GM19043 (cell line): ENCODE data around the gene MAU2.
A peak's percentile ranks its signal among the peaks of the same experiment; 100 is the strongest.
"Not testable (repeated sequence)": the region's sequence is repeated elsewhere in the genome, so short reads cannot be mapped to it uniquely, and the experiment has no call there.

Experiments used
- ATAC-seq: cut with Tn5 transposase; IDR thresholded peaks from one replicate; pipeline ENCODE4 v1.9.1; 2021; ENCODE audit warnings: low read depth; ENCODE audit not compliant: unreplicated experiment

The MAU2 gene

GRCh38 chr19:19343762-19344161, 23.1 kb downstream of the MAU2 start:
- ATAC-seq: no peak

DNA sequence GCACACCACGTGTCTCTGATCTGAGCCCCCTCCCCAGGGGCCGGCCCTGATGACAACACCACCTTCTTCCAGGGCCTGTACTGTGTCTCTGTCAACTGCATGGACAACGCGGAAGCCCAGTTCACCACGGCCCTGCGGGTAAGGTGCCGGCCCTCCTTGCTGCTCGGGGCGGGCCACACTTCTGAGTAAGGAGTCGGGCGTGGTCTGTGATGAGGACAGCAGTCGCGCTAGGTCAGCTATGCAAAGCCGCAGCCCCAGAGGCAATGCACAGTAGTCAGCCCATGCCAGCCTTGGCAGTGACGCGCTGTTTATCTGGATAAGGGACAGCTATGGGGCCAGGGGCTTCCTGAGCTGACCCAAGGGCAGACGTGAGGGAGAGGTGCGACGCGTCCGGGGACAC, 24.6 kb downstream of the MAU2 start:
- ATAC-seq: no peak

- ATAC-seq: no peak
These were observed 25.3 kb downstream of the MAU2 start for GRCh38 chr19:19345970-19346369.

DNA sequence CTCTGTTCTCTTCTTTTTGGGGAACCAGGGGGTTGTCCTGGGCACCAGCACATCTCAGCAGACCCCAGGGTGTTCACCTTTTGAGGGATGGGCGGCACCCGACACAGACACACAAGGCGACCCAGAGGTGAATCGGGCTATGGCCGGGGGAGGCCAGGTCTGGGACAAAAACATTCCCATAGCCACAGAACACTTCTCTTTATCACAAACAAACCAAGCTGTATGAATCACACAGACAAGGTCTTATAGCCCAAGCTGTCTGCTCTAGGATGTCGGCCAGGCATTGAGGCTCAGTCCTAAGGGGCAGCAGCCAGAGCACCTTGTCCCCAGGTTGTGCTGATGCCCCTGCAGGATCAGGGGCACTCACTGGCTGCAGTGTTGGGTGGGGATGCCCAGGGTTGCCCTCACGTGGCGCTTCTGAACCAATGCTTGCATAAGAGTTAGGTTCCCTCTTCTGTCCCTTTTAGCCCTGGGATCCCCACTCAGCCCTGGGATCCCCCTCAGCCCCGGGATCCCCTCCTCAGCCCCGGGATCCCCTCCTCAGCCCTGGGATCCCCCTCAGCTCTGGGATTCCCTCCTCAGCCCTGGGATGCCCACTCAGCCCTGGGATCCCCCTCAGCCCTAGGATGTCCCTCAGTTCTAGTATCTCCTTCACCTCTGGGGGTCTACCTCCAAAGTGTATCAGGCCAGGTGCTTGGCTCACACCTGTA, 26.9 kb downstream of the MAU2 start:
- ATAC-seq: no peak

DNA sequence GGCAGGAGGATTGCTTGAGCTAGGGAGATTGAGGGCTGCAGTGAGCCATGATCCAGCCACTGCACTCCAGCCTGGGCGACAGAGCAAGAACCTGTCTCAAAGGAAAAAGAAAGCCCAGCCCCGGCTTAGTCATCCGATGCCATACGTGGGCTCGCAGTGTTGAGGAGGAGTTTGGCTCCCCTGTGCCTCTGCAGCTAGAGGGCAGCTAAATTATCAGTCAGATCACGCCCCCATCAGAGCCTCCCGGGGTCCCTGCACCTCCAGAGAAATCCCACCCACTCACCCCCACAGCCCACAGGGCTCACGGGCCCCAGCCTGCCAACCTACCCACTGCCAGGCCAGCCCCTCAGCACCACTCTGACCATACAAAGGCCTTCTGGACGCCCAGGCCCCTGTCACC, 27.6 kb downstream of the MAU2 start:
- ATAC-seq: no peak

GRCh38 chr19:19349365-19349764, 28.7 kb downstream of the MAU2 start:
- ATAC-seq: no peak

DNA sequence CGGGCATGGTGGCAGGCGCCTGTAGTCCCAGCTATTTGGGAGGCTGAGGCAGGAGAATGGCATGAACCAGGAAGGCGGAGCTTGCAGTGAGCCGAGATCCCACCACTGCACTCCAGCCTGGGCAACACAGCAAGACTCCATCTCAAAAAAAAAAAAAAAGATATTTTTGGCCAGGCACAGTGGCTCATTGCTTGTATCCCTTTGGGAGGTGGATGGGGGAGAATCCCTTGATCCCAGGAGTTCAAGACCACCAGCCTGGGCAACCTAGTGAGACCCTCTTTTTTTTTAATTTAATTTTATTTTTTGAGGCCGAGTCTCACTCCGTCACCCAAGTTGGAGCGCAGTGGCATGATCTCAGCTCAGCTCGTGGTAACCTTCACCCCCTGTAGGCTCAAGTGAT, 30.1 kb downstream of the MAU2 start:
- ATAC-seq: not testable (repeated sequence)

GRCh38 chr19:19352823-19353222, 32.2 kb downstream of the MAU2 start:
- ATAC-seq: no peak

DNA sequence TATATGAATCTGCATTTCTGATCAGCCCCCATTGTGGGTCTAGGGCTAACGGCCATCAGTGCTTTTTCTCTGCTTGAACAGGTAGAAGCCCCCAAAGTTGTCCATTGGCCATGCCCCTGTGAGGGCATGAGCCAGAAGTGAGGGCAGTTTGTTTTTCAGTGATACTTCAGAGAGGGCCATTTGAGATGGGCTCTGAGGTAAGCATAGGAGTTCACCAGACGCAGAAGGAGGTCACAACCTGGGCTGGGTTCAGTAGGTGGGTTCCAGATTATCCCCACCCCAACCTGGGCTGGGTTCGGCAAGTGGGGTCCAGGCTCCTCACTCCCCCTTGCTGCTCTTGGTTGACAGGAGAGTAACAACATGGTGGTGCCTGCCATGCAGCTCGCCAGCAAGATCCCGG, 33.4 kb downstream of the MAU2 start:
- ATAC-seq: no peak

DNA sequence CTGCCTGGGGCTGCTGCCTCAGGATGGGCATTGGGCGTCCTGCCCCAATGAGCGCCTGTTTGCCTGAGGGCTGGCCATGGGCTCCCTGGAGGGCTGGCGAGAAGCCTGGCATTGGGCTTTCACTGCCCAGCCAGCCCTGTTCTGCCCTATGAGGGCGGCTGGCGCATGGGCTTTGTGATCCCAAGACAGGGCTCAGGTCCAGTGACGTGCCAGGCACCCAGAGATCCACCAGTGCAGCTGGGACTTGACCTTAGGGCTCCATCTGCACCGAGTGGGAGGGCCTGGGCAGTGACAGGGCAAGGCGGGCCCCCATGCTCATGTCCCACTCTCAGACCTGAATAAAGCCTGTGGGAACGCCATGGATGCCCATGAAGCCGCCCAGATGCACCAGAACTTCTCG, 34.3 kb downstream of the MAU2 start:
- no peak for ATAC-seq

GRCh38 chr19:19355606-19356139, 35.0 kb downstream of the MAU2 start:
- no peak for ATAC-seq

GRCh38 chr19:19356500-19356899, 35.9 kb downstream of the MAU2 start:
- no peak for ATAC-seq

DNA sequence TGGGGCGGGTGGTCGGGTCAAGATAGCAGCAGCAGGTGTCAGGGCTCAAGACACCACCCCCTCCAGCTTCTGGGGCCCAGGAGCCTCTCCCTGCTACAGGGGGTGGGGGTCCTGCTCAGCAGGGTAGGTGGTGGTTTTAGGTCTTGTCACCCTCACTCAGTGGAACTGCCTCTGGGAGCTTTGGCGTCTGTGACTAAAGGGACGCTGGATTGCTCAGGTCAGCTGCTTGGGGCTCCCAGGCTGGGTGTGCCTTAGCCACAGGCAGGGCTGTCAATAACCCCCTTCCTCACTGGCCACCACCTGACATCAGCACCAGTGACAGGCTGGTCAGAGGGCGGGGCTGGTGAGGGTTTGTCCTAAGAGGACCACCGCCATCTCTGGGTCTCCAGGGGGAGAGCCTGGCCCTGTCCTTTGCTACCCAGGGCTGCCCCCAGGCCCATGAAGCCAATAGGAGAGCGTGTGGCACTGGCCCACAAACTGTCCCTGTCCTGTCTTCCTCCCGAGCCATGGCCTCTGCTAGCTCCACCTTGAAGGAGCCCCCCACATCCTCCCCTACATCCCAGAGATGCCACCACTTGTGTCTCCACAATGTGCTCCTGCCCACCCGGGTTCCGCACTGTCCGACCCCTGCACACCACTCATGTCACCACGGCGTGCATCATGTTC, 36.4 kb downstream of the MAU2 start:
- no peak for ATAC-seq

DNA sequence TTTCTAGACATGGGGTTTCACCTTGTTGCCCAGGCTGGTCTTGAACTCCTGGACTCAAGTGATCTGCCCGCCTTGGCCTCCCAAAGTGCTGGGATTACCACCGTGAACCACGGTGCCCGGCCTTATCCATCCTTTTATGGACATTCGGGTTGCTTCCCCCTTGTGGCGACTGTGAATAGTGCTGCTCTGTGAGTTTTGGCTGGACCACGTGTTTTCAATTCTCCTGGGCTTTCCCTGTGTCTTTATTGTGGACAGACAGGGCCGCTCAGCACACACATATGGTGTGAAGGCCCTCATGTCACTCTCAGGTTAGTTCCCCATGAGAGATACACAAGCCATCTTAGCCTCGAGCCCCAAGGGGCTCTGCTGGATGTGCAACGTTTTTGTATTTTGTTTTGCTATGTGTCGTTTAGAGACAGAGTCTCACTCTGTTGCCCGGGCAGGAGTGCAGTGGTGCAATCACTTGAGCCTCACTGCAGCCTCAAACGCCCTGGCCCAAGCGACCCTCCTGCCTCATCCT, 40.5 kb downstream of the MAU2 start:
- no peak for ATAC-seq

DNA sequence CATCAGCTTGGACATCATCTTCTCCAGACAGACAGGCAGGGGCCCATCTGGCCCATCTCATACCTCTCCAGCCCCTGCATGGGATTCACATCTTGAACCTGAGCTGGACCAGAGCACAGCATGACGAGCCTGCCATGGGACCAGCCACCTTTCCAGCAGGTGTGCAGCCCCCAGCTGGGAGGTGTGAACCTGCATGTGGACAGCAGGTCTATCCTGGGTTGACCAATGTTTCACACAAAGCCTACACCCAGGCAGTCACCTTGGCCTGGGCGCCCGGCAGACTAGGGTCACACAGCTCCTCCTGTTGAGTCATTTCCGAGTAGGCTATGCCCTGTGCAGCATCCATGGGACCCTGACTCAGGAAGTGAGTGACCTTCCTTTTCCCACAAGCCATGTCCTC, 41.4 kb downstream of the MAU2 start:
- no peak for ATAC-seq

DNA sequence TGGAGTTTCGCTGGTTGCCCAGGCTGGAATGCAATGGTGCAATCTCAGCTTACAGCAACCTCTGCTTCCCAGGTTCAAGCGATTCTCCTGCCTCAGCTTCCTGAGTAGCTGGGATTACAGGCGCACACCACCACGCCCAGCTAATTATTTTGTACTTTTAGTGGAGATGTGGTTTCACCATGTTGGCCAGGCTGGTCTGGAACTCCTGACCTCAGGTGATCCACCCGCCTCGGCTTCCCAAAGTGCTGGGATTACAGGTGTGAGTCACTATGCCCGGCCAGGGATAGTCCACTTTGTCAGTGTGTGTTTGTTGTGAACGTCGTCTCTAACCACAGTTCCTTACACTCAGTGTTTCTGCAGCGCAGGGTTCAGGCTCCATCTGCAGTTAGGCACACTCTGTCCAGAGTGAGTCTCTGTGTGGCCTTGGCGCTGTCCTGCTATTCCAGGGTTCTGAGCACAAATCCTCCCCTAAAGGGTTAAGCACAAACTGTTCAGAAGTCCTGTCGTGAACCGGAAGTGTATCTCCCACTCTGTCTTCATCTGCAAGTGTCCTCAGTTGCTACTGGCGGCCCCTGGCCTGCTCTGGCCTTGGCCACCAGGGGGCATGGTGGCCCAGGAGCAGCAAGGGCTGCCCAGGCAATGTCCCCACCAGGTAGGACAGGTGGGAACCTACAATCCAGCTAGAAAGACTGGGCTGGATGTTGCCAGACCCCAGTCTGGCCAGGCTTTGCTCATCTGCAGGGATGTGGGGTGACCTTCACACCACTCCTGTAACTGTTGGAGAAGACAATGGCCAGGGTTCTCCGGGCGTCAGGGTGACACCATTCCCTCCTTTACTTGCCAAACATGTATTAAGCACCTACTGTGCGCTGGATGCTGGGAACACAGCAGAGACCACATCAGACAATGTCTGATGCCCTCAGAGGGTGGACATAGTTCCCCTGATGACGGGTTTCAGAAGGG, 46.1 kb downstream of the MAU2 start:
- peak; percentile 75 for ATAC-seq

DNA sequence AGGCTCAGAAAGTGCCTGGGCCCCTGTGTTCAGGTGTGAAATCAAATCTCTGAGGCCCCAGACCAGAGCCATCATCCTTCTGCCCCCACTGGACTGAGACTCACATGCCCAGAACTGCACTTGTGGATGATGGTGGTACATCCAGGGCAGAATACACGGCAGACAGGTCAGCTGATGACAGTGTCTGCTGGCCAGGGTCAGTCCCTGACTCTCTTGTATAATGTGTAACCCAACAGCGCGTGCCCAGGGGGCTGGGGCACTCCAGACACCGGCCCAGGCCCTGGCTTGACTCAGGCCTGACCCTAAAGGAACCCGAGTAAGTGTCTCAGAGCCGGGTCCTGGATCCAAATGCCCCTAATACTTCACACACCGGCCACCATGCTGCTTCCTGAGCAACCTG, 47.5 kb downstream of the MAU2 start:
- ATAC-seq: no peak

DNA sequence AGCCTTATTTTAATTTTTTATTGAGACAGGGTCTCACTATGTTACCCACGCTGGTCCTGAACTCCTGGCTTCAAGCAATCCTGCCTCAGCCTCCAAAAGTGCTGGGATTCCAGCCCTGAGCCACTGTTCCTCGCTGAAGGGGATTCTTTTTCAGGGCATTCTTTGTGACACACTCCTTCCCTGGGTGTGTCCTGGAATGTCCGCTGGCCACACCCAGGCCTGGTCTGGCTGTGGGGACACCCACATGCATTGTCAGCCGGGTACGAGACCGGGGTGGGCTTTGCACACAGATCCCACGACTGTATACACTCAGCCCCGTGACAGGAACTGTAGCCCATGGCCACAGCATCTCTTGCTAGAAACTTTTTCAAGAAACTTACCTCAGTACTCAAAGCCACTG, 50.4 kb downstream of the MAU2 start:
- no peak for ATAC-seq

DNA sequence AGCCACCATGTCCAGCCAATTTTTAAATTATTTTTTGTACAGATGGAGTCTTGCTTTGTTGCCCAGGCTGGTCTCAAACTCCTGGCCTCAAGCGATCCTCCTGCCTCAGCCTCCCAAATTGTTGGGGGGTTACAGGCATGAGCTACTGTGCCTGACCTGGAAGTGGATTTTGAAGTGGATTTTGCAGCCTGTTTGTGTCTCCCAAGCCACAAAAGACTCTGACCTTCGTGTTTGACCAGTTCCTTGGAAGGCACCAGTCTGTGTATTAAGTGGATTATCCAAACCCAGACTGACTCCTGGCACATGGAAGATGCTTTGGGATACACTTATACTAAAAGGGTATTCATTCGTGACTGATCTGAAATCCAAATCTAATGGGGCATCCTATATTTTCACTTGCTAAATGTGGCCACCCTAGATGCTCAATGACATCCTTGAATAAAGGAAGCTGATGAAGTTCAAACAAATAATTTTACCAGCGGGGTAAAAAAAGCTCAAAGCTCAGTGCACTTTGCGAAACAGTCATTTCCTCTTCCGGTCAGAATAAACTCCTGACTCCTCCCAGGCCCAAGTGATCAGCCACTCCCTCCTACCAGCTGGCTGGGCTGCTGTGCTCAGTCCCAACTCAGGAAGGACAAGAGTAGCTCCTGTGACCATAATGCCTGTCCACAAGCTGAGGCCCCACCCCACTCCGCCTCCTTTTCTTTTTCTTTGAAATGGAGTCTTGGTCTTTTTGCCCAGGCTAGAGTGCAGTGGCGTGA, 52.2 kb downstream of the MAU2 start:
- peak; percentile 74 for ATAC-seq

DNA sequence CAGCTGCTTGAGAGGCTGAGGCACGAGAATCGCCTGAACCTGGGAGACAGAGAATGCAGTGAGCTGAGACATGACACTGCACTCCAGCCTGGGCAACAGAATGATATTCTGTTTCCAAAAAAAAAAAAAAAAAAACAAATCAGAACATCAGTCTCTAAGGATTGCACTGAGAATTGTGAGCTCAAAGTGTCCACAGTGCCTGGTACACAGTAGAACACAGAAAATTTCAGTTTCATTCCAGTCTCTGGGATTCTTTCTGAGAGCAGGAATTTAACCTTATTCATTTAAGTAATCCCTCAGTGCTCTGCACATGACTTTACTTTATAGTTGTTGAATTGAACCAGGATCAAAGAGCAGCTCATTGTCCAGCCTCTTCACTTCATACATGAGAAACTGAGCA, 58.9 kb downstream of the MAU2 start:
- ATAC-seq: no peak
